HepG2 (cell line): ENCODE measurements around the gene MT1A. TPM values are rescaled to one million over a fixed set of nuclear protein-coding genes. Genes with fewer than 3 reads are reported as not detected.
A peak's percentile ranks its signal among the peaks of the same experiment; 100 is the strongest.

Source experiments
- ATAC-seq: fragments of 200-7000 bp; cut with Tn5 transposase; 3 replicates; pipeline ENCODE4 v1.9.1; 2020; ENCODE audit warnings: mild to moderate bottlenecking, moderate library complexity
- BruUV-seq: library from RNA; stranded (reverse); fragments of 400-500 nt; replicated peaks from 2 replicates; lab custom pipeline; 2021; lab: Mats Ljungman, UMichigan
- CTCF ChIA-PET: fragments of 300-600 bp; formaldehyde crosslinking; extraction: SDS; loops from one replicate; lab custom pipeline; 2021; ENCODE audit warnings: low total read pairs, inconsistent platforms, low intra/inter-chr PET ratio; lab: Yijun Ruan, JAX
- POLR2A ChIA-PET: fragments of 350-600 bp; sonication (Branson Sonifier 250); formaldehyde crosslinking; loops from one replicate; lab custom pipeline; 2020; ENCODE audit warnings: antibody characterized with exemption, inconsistent platforms; lab: Yijun Ruan, JAX
- DNase-seq: peaks from one replicate; pipeline ENCODE4 v3.0.0-alpha.2; 2015; ENCODE audit warnings: low spot score
- FAIRE-seq: peaks from 3 replicates; lab custom pipeline; 2011; peaks lifted over from hg19 to GRCh38; lab: Jason Lieb, UNC
- H2AFZ ChIP-seq: one replicate; pipeline ENCODE4 v1.6.1; 2011; ENCODE audit warnings: low read length, inconsistent platforms
- H3K27ac ChIP-seq: fragments of 300-600 bp; 3 replicates; pipeline ENCODE4 v1.8.0; 2011; ENCODE audit warnings: mixed run types, mild to moderate bottlenecking, mixed read lengths, low read length, inconsistent platforms; ENCODE audit not compliant: insufficient read depth; ENCODE audit errors: extremely low read length
- H3K27me3 ChIP-seq, 2 experiments: fragments of 200-600 bp in 1 of 2; 2 replicates in 1 of 2; 3 replicates in 1 of 2; pipeline versions ENCODE4 v1.6.0 to v1.8.0; 2011; ENCODE audit warnings: low read length in 2 of 2, mild to moderate bottlenecking in 2 of 2, moderate library complexity in 2 of 2, inconsistent platforms in 1 of 2; ENCODE audit not compliant: insufficient read depth in 2 of 2, control insufficient read depth in 1 of 2
- H3K36me3 ChIP-seq, 2 experiments: fragments of 200-600 bp in 1 of 2; replicated peaks in 1 of 2; 2 replicates in 1 of 2; 3 replicates in 1 of 2; pipeline versions ENCODE4 v1.5.1 to v1.8.0; 2011; ENCODE audit warnings: low read length in 2 of 2, inconsistent platforms in 1 of 2; ENCODE audit not compliant: insufficient read depth in 2 of 2, control insufficient read depth in 1 of 2
- H3K4me1 ChIP-seq: 2 replicates; pipeline ENCODE4 v1.5.1; 2012; ENCODE audit warnings: low read length, inconsistent platforms; ENCODE audit not compliant: insufficient read depth
- H3K4me2 ChIP-seq: 2 replicates; pipeline ENCODE4 v1.6.0; 2011; ENCODE audit warnings: low read depth, low read length, inconsistent platforms
- H3K4me3 ChIP-seq, 3 experiments: fragments of 200-600 bp in 1 of 3; sonication (generic), shearing (Covaris generic) in 1 of 3; replicated peaks in 1 of 3; 2 replicates each; pipeline ENCODE4 v1.5.1; 2011 to 2016; ENCODE audit warnings: low read length in 3 of 3, inconsistent platforms in 2 of 3, low read depth in 2 of 3, mild to moderate bottlenecking in 2 of 3, control low read depth in 1 of 3, mixed read lengths in 1 of 3; ENCODE audit not compliant: insufficient read depth in 1 of 3
- H3K79me2 ChIP-seq: one replicate; pipeline ENCODE4 v1.6.1; 2011; ENCODE audit warnings: low read length, inconsistent platforms; ENCODE audit not compliant: insufficient read depth
- H3K9ac ChIP-seq: 2 replicates; pipeline ENCODE4 v1.6.0; 2011; ENCODE audit warnings: mild to moderate bottlenecking, low read depth, low read length, inconsistent platforms; ENCODE audit not compliant: insufficient read depth
- H3K9me3 ChIP-seq: 2 replicates; pipeline ENCODE4 v1.5.1; 2012; ENCODE audit warnings: mild to moderate bottlenecking, low read length
- H4K20me1 ChIP-seq: 2 replicates; pipeline ENCODE4 v1.6.0; 2011; ENCODE audit warnings: inconsistent platforms, mild to moderate bottlenecking, low read length, moderate library complexity; ENCODE audit not compliant: insufficient read depth
- DMAP1 ChIP-seq: IDR thresholded peaks from 2 replicates; pipeline ENCODE4 v1.6.1; 2016
- MAFF ChIP-seq: IDR thresholded peaks from 2 replicates; pipeline ENCODE4 v1.6.1; 2011; ENCODE audit warnings: low read depth, low read length, improper control_type of control experiment
- MAFG ChIP-seq: sonication (generic); formaldehyde crosslinking; IDR thresholded peaks from 2 replicates; pipeline ENCODE4 v1.5.1; 2020; ENCODE audit warnings: mild to moderate bottlenecking, missing genetic modification reagents
- MAFK ChIP-seq, 2 experiments: IDR thresholded peaks in 1 of 2; conservative IDR thresholded peaks in 1 of 2; 2 replicates each; pipeline ENCODE4 v1.6.1; 2011; ENCODE audit warnings: improper control_type of control experiment in 2 of 2, low read length in 2 of 2
- ZBTB3 ChIP-seq: sonication (generic); formaldehyde crosslinking; IDR thresholded peaks from 2 replicates; pipeline ENCODE4 v1.4.0; 2020; ENCODE audit warnings: low read depth, mild to moderate bottlenecking, moderate library complexity, missing genetic modification reagents, borderline replicate concordance
- ZNF557 ChIP-seq: sonication (generic); formaldehyde crosslinking; IDR thresholded peaks from 2 replicates; pipeline ENCODE4 v1.4.0; 2020; ENCODE audit warnings: missing genetic modification reagents
- ZNF776 ChIP-seq: sonication (generic); formaldehyde crosslinking; IDR thresholded peaks from 2 replicates; pipeline ENCODE4 v1.4.0; 2020; ENCODE audit warnings: mild to moderate bottlenecking, missing genetic modification reagents
- ZNF891 ChIP-seq: sonication (generic); formaldehyde crosslinking; IDR thresholded peaks from 2 replicates; pipeline ENCODE4 v1.5.0; 2020; ENCODE audit warnings: mild to moderate bottlenecking, missing genetic modification reagents
- WGBS: methylation state at CpG from one replicate; pipeline ENCODE4 v1.1.6; 2017; ENCODE audit warnings: low lambda C conversion rate; 5-methylcytosine and 5-hydroxymethylcytosine counted together
- in situ Hi-C: cut with HindIII; loops from 2 replicates; pipeline ENCODE4 v1.10.0; 2017; ENCODE audit warnings: low pct_unique_long_range_greater_than_20kb; ENCODE audit not compliant: extremely low pct_ligation_motif_present
- intact Hi-C: fragments of 100-400 bp; cut with micrococcal nuclease; formaldehyde crosslinking; loops from one replicate; pipeline ENCODE4 v1.10.0; 2022; ENCODE audit not compliant: unreplicated experiment
- polyA plus RNA-seq, 8 experiments: library from polyadenylated mRNA; depleted of rRNA in 3 of 8; stranded (reverse) in 7 of 8; unstranded in 1 of 8; fragments of >200 nt; fragmentation: Illumina TruSeq in 4 of 8; extraction: Trizol in 4 of 8; gene quantifications; 2 replicates each; pipeline versions ENCODE4 v1.2.1 to v1.2.3, GENCODE V29; 2011 to 2016; ENCODE audit warnings: low read depth in 4 of 8, missing spikeins in 1 of 8, mixed read lengths in 1 of 8; ENCODE audit not compliant: insufficient read depth in 1 of 8
- total RNA-seq, 5 experiments: library from RNA; depleted of rRNA; stranded (reverse); fragments of >200 nt; fragmentation: Illumina TruSeq; extraction: Trizol; gene quantifications; 2 replicates each; pipeline ENCODE4 v1.2.3, GENCODE V29; 2016; ENCODE audit warnings: low read depth in 1 of 5

Gene MT1A
- total and polyA plus RNA-seq, 2 of the 13 experiments (the other 11 are each of a cell fraction or from before 2014, with no cell fraction given) = 8.3 to 10.4 TPM

- DNase-seq (no peak), FAIRE-seq (no peak), ATAC-seq (no peak)
- no peaks in the 10 kb centered on the region for H3K36me3 ChIP-seq
- peaks cover 47% of the 10 kb centered on the region for H3K4me1 ChIP-seq
- CTCF ChIA-PET = no interaction called here
- BruUV-seq = no TSS peak
- POLR2A ChIA-PET = interaction anchor here (0.8 to 2.3 kb wide), 6 partner anchors 18 to 77 kb away, joined by 3 to 15 read pairs (median 4); partner anchors contain the start of genes MT1E, MT2A and NUP93
- intact Hi-C loops (no loop called here), in situ Hi-C loops (no loop called here)
- H4K20me1 ChIP-seq = no peaks in the 10 kb centered on the region
- H3K4me3 ChIP-seq = peak overlapping the region; percentile 62 to 83 (median 78); a peak in 4 of 6 replicates
- no peak overlapping the region for H3K27ac ChIP-seq
- H3K4me2 ChIP-seq = peak overlapping the region; percentile 100
- peaks cover 10% of the 10 kb centered on the region for H3K9me3 ChIP-seq
- H2AFZ ChIP-seq = no peak overlapping the region
- no peak overlapping the region for H3K9ac ChIP-seq
- H3K79me2 ChIP-seq = no peaks in the 10 kb centered on the region
- WGBS = 91% methylated on average over 5 of the region's 5 CpGs
- peaks cover 0 to 6% of the 10 kb centered on the region in 2 experiments; a peak in 1 of 5 replicates for H3K27me3 ChIP-seq
- TF ChIP-seq ZNF891 (CRISPR knock-in tag) (no peak), ZNF776 (CRISPR knock-in tag) (no peak), ZNF557 (CRISPR knock-in tag) (no peak), DMAP1 (CRISPR knock-in tag) (no peak), ZBTB3 (CRISPR knock-in tag) (no peak), MAFF (peak; percentile 93), MAFK (conservative IDR thresholded peaks at IDR 0.05 in 1 of 2, IDR thresholded peaks at IDR 0.05 in 1 of 2; ENCODE audit: low read length in 2 of 2) (peak; percentile 95 to 96), MAFG (CRISPR knock-in tag) (peak; percentile 71; the same call in 1 of the 2 replicates)
Measured at GRCh38 chr16:56683424-56684172, 45.1 kb downstream of the MT1A start.
